ENCODE results near the gene SLC5A8. TPM values are rescaled to one million over a fixed set of nuclear protein-coding genes. Genes with fewer than 3 reads are reported as not detected.
"Not testable (repeated sequence)": the region's sequence is repeated elsewhere in the genome, so short reads cannot be mapped to it uniquely, and the experiment has no call there.

Gene SLC5A8
- total RNA-seq, 1 donor from 2014 or later = not detected

DNA sequence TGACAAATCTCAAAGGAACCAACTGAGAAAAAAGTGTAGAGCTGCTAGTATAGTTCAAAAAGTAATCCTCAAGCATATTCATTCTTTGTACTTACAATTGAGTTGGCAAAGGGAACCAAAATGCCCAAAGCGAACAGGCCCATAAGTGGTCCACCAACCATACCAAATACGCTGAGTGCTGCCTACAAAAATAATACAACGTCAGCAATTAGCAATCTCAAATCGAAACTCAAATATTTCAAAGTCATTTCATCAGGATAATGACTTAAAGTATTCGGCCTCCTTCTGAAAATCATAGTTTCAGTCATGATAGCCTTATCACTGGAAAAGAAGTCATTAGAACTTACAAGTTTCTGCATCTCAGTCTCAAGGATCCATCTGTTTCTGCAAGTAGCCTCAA, 42.0 kb downstream of the SLC5A8 start:
- no peak for TF ChIP-seq CTCF (IDR thresholded peaks at IDR 0.05; ENCODE audit: insufficient read depth, low read length, poor library complexity, severe bottlenecking)
- no peak for DNase-seq (ENCODE audit: low read depth)
- Histone ChIP-seq H3K4me3 (ENCODE audit: low read depth, low read length) (no peak overlapping the region), H3K27me3 (ENCODE audit: control insufficient read depth, insufficient read depth, low read length) (no peaks in the 10 kb centered on the region), H3K36me3 (ENCODE audit: control insufficient read depth, insufficient read depth, low read length) (no peaks in the 10 kb centered on the region)

DNA sequence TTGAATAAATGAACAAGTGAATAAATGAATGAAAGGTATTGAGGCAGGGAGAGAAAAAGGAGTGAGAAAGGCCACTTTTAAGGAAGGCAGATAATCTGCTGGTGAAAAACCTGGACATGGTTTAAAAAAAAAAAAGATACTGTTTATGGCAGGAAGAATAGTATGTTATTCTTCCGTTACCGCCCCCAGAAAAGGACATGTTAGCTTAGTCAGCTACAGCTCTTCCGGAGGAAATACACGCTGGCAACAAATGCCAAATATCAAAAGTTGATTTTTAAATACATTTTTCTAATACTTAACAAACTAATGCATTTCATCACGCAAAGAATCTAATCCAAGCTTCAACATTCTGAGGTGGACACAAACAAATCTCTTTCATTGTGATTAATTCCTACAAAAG, 43.2 kb downstream of the SLC5A8 start:
- DNase-seq (ENCODE audit: low read depth) = no peak
- TF ChIP-seq CTCF (IDR thresholded peaks at IDR 0.05; ENCODE audit: insufficient read depth, low read length, poor library complexity, severe bottlenecking) = no peak
- no peaks in the 10 kb centered on the region for H3K36me3 ChIP-seq (ENCODE audit: control insufficient read depth, insufficient read depth, low read length)
- H3K27me3 ChIP-seq (ENCODE audit: control insufficient read depth, insufficient read depth, low read length) = no peaks in the 10 kb centered on the region
- H3K4me3 ChIP-seq (ENCODE audit: low read depth, low read length) = no peak overlapping the region

- TF ChIP-seq CTCF (IDR thresholded peaks at IDR 0.05; ENCODE audit: insufficient read depth, low read length, poor library complexity, severe bottlenecking) = no peak
- DNase-seq (ENCODE audit: low read depth) = no peak
- Histone ChIP-seq H3K27me3 (ENCODE audit: control insufficient read depth, insufficient read depth, low read length) (no peaks in the 10 kb centered on the region), H3K36me3 (ENCODE audit: control insufficient read depth, insufficient read depth, low read length) (no peaks in the 10 kb centered on the region), H3K4me3 (ENCODE audit: low read depth, low read length) (no peak overlapping the region)
Measured at GRCh38 chr12:101165319-101165718, 44.7 kb downstream of the SLC5A8 start.

DNA sequence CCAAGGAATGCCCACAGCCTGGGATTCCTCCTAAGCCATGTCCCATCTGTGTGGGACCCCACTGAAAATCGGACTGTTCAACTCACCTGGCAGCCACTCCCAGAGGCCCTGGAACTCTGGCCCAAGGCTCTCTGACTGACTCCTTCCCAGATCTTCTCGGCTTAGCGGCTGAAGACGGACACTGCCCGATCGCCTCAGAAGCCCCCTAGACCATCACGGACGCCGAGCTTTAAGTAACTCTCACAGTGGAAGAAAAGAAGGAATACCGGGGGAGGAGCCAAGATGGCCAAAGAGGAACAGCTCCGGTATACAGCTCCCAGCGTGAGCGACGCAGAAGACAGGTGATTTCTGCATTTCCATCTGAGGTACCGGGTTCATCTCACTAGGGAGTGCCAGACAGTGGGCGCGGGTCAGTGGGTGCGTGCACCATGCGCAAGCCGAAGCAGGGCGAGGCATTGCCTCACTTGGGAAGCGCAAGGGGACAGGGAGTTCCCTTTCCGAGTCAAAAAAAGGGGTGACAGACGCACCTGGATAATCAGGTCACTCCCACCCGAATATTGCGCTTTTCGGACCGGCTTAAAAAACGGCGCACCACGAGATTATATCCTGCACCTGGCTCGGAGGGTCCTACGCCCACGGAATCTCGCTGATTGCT, 64.1 kb downstream of the SLC5A8 start:
- H3K4me3 ChIP-seq (ENCODE audit: low read depth, low read length); H3K27me3 ChIP-seq (ENCODE audit: control insufficient read depth, insufficient read depth, low read length); DNase-seq (ENCODE audit: low read depth); H3K36me3 ChIP-seq (ENCODE audit: control insufficient read depth, insufficient read depth, low read length): not testable (repeated sequence)

- Histone ChIP-seq H3K27me3 (ENCODE audit: control insufficient read depth, insufficient read depth, low read length) (no peaks in the 10 kb centered on the region), H3K4me3 (ENCODE audit: low read depth, low read length) (no peak overlapping the region), H3K36me3 (ENCODE audit: control insufficient read depth, insufficient read depth, low read length) (no peaks in the 10 kb centered on the region)
- no peak for DNase-seq (ENCODE audit: low read depth)
- TF ChIP-seq CTCF (IDR thresholded peaks at IDR 0.05; ENCODE audit: insufficient read depth, low read length, poor library complexity, severe bottlenecking) = no peak
Measured at GRCh38 chr12:101127521-101128219, 82.4 kb downstream of the SLC5A8 start.

DNA sequence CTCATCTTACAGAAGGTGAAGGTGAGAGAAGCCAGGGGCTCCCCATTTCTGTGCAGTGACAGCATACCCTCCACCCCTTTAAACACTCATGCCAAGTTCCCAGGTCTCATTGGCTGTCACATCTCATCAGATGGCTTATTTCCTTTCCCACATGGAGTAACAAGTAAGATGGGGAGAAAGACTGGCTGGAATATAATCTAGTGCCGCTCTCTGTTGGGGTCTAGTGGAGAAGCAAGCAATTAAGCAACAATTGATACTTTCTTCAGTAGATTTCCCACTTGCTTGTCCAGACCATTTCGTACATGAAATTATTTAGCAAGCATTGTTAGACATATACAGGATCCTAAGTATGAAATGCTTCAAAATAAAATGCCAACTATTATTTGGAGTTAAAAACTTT, 92.2 kb downstream of the SLC5A8 start:
- Histone ChIP-seq H3K36me3 (ENCODE audit: control insufficient read depth, insufficient read depth, low read length) (no peaks in the 10 kb centered on the region), H3K4me3 (ENCODE audit: low read depth, low read length) (no peak overlapping the region), H3K27me3 (ENCODE audit: control insufficient read depth, insufficient read depth, low read length) (no peaks in the 10 kb centered on the region)
- no peak for TF ChIP-seq CTCF (IDR thresholded peaks at IDR 0.05; ENCODE audit: insufficient read depth, low read length, poor library complexity, severe bottlenecking)
- no peak for DNase-seq (ENCODE audit: low read depth)
